K562 (cell line): ENCODE measurements around the gene SPHK1. TPM values are rescaled to one million over a fixed set of nuclear protein-coding genes. Genes with fewer than 3 reads are reported as not detected.
A peak's percentile ranks its signal among the peaks of the same experiment; 100 is the strongest.

Experiments used
- DDX20 ChIP-seq: fragments of 450-650 bp; IDR thresholded peaks from 2 replicates; pipeline ENCODE4 v1.6.1; 2016; ENCODE audit warnings: missing genetic modification characterization, low read depth, mild to moderate bottlenecking, missing compliant biosample characterization, moderate library complexity
- DMBX1 ChIP-seq: fragments of 250-450 bp; sonication (Bioruptor Pico); IDR thresholded peaks from 2 replicates; pipeline ENCODE4 v1.8.0; 2022; ENCODE audit warnings: inconsistent platforms, mild to moderate bottlenecking, moderate library complexity, borderline replicate concordance
- ELK1 ChIP-seq: sonication (generic); formaldehyde crosslinking; IDR thresholded peaks from 2 replicates; pipeline ENCODE4 v1.8.1; 2022; ENCODE audit warnings: missing genetic modification reagents
- EP300 ChIP-seq: IDR thresholded peaks from 2 replicates; pipeline ENCODE4 v1.6.1; 2012; ENCODE audit warnings: low read length, improper control_type of control experiment
- FUS ChIP-seq: fragments of 200-400 bp; formaldehyde crosslinking; optimal IDR thresholded peaks from 2 replicates; pipeline ENCODE3; 2017; ENCODE audit warnings: low read depth, low read length
- GABPB2 ChIP-seq: fragments of 250-450 bp; sonication (Bioruptor Pico); conservative IDR thresholded peaks from 2 replicates; pipeline ENCODE4 v1.5.1; 2021; ENCODE audit warnings: mild to moderate bottlenecking
- HES1 ChIP-seq: fragments of 450-650 bp; IDR thresholded peaks from 2 replicates; pipeline ENCODE4 v1.6.1; 2016; ENCODE audit warnings: low read depth, mild to moderate bottlenecking, moderate library complexity
- KDM1A ChIP-seq, 2 experiments: fragments of 450-650 bp; IDR thresholded peaks; 2 replicates each; pipeline ENCODE4 v1.6.1; 2016; ENCODE audit warnings: mild to moderate bottlenecking in 2 of 2
- KLF13 ChIP-seq: fragments of 450-650 bp; IDR thresholded peaks from 2 replicates; pipeline ENCODE4 v1.6.1; 2016; ENCODE audit warnings: missing genetic modification characterization, low read depth, mild to moderate bottlenecking, missing compliant biosample characterization, moderate library complexity, borderline replicate concordance
- MAX ChIP-seq: sonication (generic); formaldehyde crosslinking; IDR thresholded peaks from 2 replicates; pipeline ENCODE4 v1.9.0; 2022; ENCODE audit warnings: mild to moderate bottlenecking, missing genetic modification reagents
- MCM3 ChIP-seq: fragments of 450-650 bp; IDR thresholded peaks from 2 replicates; pipeline ENCODE4 v1.6.1; 2016
- MECOM ChIP-seq: fragments of 250-450 bp; sonication (Bioruptor Pico); IDR thresholded peaks from 2 replicates; pipeline ENCODE4 v1.8.0; 2022; ENCODE audit warnings: inconsistent platforms
- NONO ChIP-seq, 2 experiments: fragments of 200-400 bp in 1 of 2; fragments of 450-650 bp in 1 of 2; formaldehyde crosslinking in 1 of 2; IDR thresholded peaks; 2 replicates each; pipeline ENCODE4 v1.6.1; 2017; ENCODE audit warnings: low read depth in 2 of 2, mild to moderate bottlenecking in 2 of 2, moderate library complexity in 2 of 2, low read length in 1 of 2
- PHTF2 ChIP-seq: fragments of 250-450 bp; sonication (Bioruptor Pico); IDR thresholded peaks from 2 replicates; pipeline ENCODE4 v1.5.0; 2021; ENCODE audit warnings: mild to moderate bottlenecking
- POU5F1 ChIP-seq: fragments of 150-350 bp; IDR thresholded peaks from 2 replicates; pipeline ENCODE4 v1.6.1; 2014; ENCODE audit warnings: borderline replicate concordance, low read length, low read depth, mild to moderate bottlenecking; ENCODE audit not compliant: partially characterized antibody
- RAD21 ChIP-seq, 2 experiments: fragments of 250-450 bp in 1 of 2; fragments of 450-650 bp in 1 of 2; sonication (Bioruptor Pico) in 1 of 2; formaldehyde crosslinking in 1 of 2; IDR thresholded peaks in 1 of 2; conservative IDR thresholded peaks in 1 of 2; 2 replicates each; pipeline versions ENCODE4 v1.4.0 to v1.8.0; 2020 to 2022; ENCODE audit warnings: mild to moderate bottlenecking in 2 of 2, moderate library complexity in 1 of 2
- RBM15 ChIP-seq: fragments of 200-400 bp; formaldehyde crosslinking; IDR thresholded peaks from 2 replicates; pipeline ENCODE4 v1.6.1; 2018; ENCODE audit warnings: mild to moderate bottlenecking, low read length, moderate library complexity; ENCODE audit not compliant: insufficient read depth
- SAP30 ChIP-seq: fragments of 200-600 bp; sonication (generic); IDR thresholded peaks from 2 replicates; pipeline ENCODE4 v1.6.1; 2012; ENCODE audit warnings: borderline replicate concordance, low read depth, mild to moderate bottlenecking, moderate library complexity, low read length, control low read depth, inconsistent platforms; ENCODE audit not compliant: insufficient read depth, poor library complexity, severe bottlenecking
- SPI1 ChIP-seq: IDR thresholded peaks from 2 replicates; pipeline ENCODE4 v1.6.1; 2011; ENCODE audit warnings: low read depth, low read length, control low read depth, borderline replicate concordance
- SRSF3 ChIP-seq: fragments of 200-400 bp; formaldehyde crosslinking; IDR thresholded peaks from 2 replicates; pipeline ENCODE4 v1.6.1; 2016; ENCODE audit warnings: mild to moderate bottlenecking, low read length, moderate library complexity; ENCODE audit not compliant: insufficient read depth
- STAT5B ChIP-seq: fragments of 250-450 bp; sonication (Bioruptor Pico); IDR thresholded peaks from 2 replicates; pipeline ENCODE4 v1.8.0; 2021; ENCODE audit warnings: mild to moderate bottlenecking, inconsistent platforms
- YY1 ChIP-seq, 3 experiments: IDR thresholded peaks; 2 replicates each; pipeline ENCODE4 v1.6.1; 2011; ENCODE audit warnings: low read length in 2 of 3, mild to moderate bottlenecking in 2 of 3, moderate library complexity in 2 of 3, borderline replicate concordance in 1 of 3, control low read depth in 1 of 3, low read depth in 1 of 3; ENCODE audit not compliant: insufficient read depth in 3 of 3, insufficient replicate concordance in 2 of 3, control insufficient read depth in 1 of 3, insufficient read length in 1 of 3; ENCODE audit errors: extremely low read depth in 1 of 3
- ZC3H11A ChIP-seq: IDR thresholded peaks from 2 replicates; pipeline ENCODE4 v1.6.1; 2012; ENCODE audit warnings: low read depth, low read length, improper control_type of control experiment
- ZNF121 ChIP-seq: sonication (generic); formaldehyde crosslinking; conservative IDR thresholded peaks from 2 replicates; pipeline ENCODE4 v1.8.0; 2022; ENCODE audit warnings: missing genetic modification reagents
- ZNF217 ChIP-seq: sonication (generic); formaldehyde crosslinking; IDR thresholded peaks from 2 replicates; pipeline ENCODE4 v1.8.0; 2022; ENCODE audit warnings: mild to moderate bottlenecking, missing genetic modification reagents
- ZNF232 ChIP-seq: sonication (generic); formaldehyde crosslinking; IDR thresholded peaks from 2 replicates; pipeline ENCODE4 v1.8.0; 2022; ENCODE audit warnings: mild to moderate bottlenecking, missing genetic modification reagents
- ZNF586 ChIP-seq: fragments of 450-650 bp; formaldehyde crosslinking; conservative IDR thresholded peaks from 2 replicates; pipeline ENCODE4 v1.4.0; 2020; ENCODE audit warnings: mild to moderate bottlenecking, moderate library complexity
- polyA plus RNA-seq, 8 experiments: library from polyadenylated mRNA; depleted of rRNA in 4 of 8; stranded (reverse) in 5 of 8; unstranded in 3 of 8; fragments of >200 nt; fragmentation: Nextera tagmentation in 2 of 8; fragmentation: Illumina TruSeq in 1 of 8; extraction: Ambion mirVana in 2 of 8; extraction: Trizol in 1 of 8; gene quantifications; 2 replicates each; pipeline versions ENCODE4 v1.2.1 to v1.2.3, GENCODE V29; 2011 to 2014; ENCODE audit warnings: inconsistent platforms in 1 of 8, missing spikeins in 1 of 8
- total RNA-seq, 7 experiments: library from RNA; depleted of rRNA in 6 of 7; stranded (reverse); fragments of >200 nt in 6 of 7; fragmentation: Illumina TruSeq in 2 of 7; extraction: Trizol in 2 of 7; gene quantifications; 2 replicates each; pipeline versions ENCODE4 v1.2.1 to v1.2.3, GENCODE V29; 2011 to 2021; ENCODE audit warnings: low replicate concordance in 1 of 7

SPHK1 gene
- total and polyA plus RNA-seq, 9 of the 15 experiments (the other 6 are each of a cell fraction or from before 2014, with no cell fraction given): 0.21 to 60.3 (median 14.5) TPM

GRCh38 chr17:76405967-76406647 is 21.7 kb downstream of the SPHK1 start (continued):
- TF ChIP-seq GABPB2 (CRISPR knock-in tag) (no peak), SAP30 (no peak), SPI1 (peak; percentile 42; the same call in 1 of the 2 replicates), PHTF2 (no peak), KLF13 (tag) (no peak), FUS (no peak), SRSF3 (no peak), MECOM (CRISPR knock-in tag) (peak; percentile 93), DMBX1 (CRISPR knock-in tag) (peak; percentile 98), HES1 (peak; percentile 97), ZNF121 (CRISPR knock-in tag) (no peak), ZNF586 (CRISPR knock-in tag) (no peak), MAX (CRISPR knock-in tag) (peak; percentile 70), POU5F1 (no peak), MCM3 (no peak), NONO (IDR thresholded peaks at IDR 0.05; ENCODE audit: low read depth in 2 of 2, low read length in 1 of 2) (peak in 1 of 2 experiments; percentile 97; a peak in 2 of 4 replicates), YY1 (IDR thresholded peaks at IDR 0.05; ENCODE audit: borderline replicate concordance in 1 of 3, control insufficient read depth in 1 of 3, extremely low read depth in 1 of 3, insufficient read depth in 3 of 3, insufficient read length in 1 of 3, insufficient replicate concordance in 2 of 3, low read depth in 1 of 3, low read length in 2 of 3) (peak in 1 of 3 experiments; percentile 38), DDX20 (tag) (no peak), RBM15 (no peak), ZC3H11A (0 out of 2 replicates have a peak, but pooled peaks have one; percentile 18), ELK1 (no peak), STAT5B (no peak), RAD21 (CRISPR knock-in tag; conservative IDR thresholded peaks at IDR 0.05 in 1 of 2, IDR thresholded peaks at IDR 0.05 in 1 of 2) (peak; percentile 21 to 29; a peak in 2 of 4 replicates), ZNF217 (CRISPR knock-in tag) (no peak), KDM1A (IDR thresholded peaks at IDR 0.05) (peak; percentile 99 to 100), EP300 (peak; percentile 98), ZNF232 (CRISPR knock-in tag) (no peak)
